Stomach (tissue), 9 donors: ENCODE measurements around the gene UBE2D4. TPM values are rescaled to one million over a fixed set of nuclear protein-coding genes. Genes with fewer than 3 reads are reported as not detected.
"Not testable (repeated sequence)": the region's sequence is repeated elsewhere in the genome, so short reads cannot be mapped to it uniquely, and the experiment has no call there.

Source experiments
- DNase-seq, 2 donors: peaks; one replicate each; pipeline versions ENCODE4 v3.0.0 to v3.0.0-alpha.2; 2013 to 2019
- H3K27ac ChIP-seq, 5 donors: fragments of 200-600 bp in 4 of 5; sonication (generic) in 4 of 5; one replicate each; pipeline ENCODE4 v1.5.1; 2013 to 2019; ENCODE audit warnings: mild to moderate bottlenecking in 1 of 5, moderate library complexity in 1 of 5
- H3K27me3 ChIP-seq, 3 donors: fragments of 200-600 bp; sonication (generic); one replicate each; pipeline ENCODE4 v1.5.1; 2017 to 2019; ENCODE audit warnings: mixed run types in 1 of 3
- H3K36me3 ChIP-seq, 4 donors: fragments of 200-600 bp; sonication (generic); 1 replicate in 3 of 4; 2 replicates in 1 of 4; pipeline ENCODE4 v1.5.1; 2016 to 2019
- H3K4me1 ChIP-seq, 4 donors: fragments of 200-600 bp; sonication (generic); one replicate each; pipeline ENCODE4 v1.5.1; 2016 to 2019
- H3K4me3 ChIP-seq, 4 donors: fragments of 200-600 bp; sonication (generic) in 3 of 4; one replicate each; pipeline ENCODE4 v1.5.1; 2016 to 2019; ENCODE audit warnings: mild to moderate bottlenecking in 1 of 4
- H3K9me3 ChIP-seq, 4 donors: fragments of 200-600 bp; sonication (generic); one replicate each; pipeline ENCODE4 v1.5.1; 2016 to 2019
- CTCF ChIP-seq, 7 experiments: fragments of 450-650 bp in 4 of 7; fragments of 200-600 bp in 3 of 7; sonication (generic) in 3 of 7; IDR thresholded peaks; one replicate each; pipeline ENCODE4 v1.5.1; 2016 to 2019; ENCODE audit warnings: antibody characterized with exemption in 7 of 7, control low read depth in 2 of 7, mild to moderate bottlenecking in 1 of 7
- EP300 ChIP-seq: sonication (generic); formaldehyde crosslinking; IDR thresholded peaks from one replicate; pipeline ENCODE4 v1.6.1; 2017; ENCODE audit warnings: antibody characterized with exemption
- POLR2A ChIP-seq, 4 donors: fragments of 450-650 bp; IDR thresholded peaks; one replicate each; pipeline ENCODE4 v1.6.1; 2016; ENCODE audit warnings: antibody characterized with exemption in 4 of 4, control low read depth in 2 of 4, mild to moderate bottlenecking in 1 of 4, moderate library complexity in 1 of 4
- POLR2AphosphoS5 ChIP-seq, 3 donors: sonication (generic); formaldehyde crosslinking; IDR thresholded peaks; one replicate each; pipeline ENCODE4 v1.6.1; 2016; ENCODE audit warnings: antibody characterized with exemption in 3 of 3
- WGBS, 5 donors: extraction: QIAGEN DNeasy Blood & Tissue Kit in 3 of 5; methylation state at CpG; one replicate each; pipeline versions ENCODE4 v1.1.5 to v1.1.7; 2013 to 2018; 5-methylcytosine and 5-hydroxymethylcytosine counted together
- intact Hi-C: fragments of 100-400 bp; cut with DNase I; formaldehyde crosslinking; loops from one replicate; pipeline ENCODE4 v1.15.1; 2023; ENCODE audit warnings: low total_unique reads
- polyA plus RNA-seq, 3 donors: library from polyadenylated mRNA; stranded (reverse); fragments of 200-250 nt; gene quantifications; one replicate each; pipeline ENCODE4 v1.2.3, GENCODE V29; 2013
- total RNA-seq, 5 donors: library from RNA; depleted of rRNA; stranded (reverse); fragments of >200 nt; gene quantifications; one replicate each; pipeline versions ENCODE4 v1.1.0 to v1.2.3, GENCODE V29; 2014 to 2016
- donor health status: healthy with polysubstance abuse.
- donor health status: Bipolar disorder and iron deficiency.
- donor health status: healthy.

UBE2D4 gene
- total and polyA plus RNA-seq, 8 donors, result 0.58 to 51.8 (median 10.9) TPM; not detected in 1

DNA sequence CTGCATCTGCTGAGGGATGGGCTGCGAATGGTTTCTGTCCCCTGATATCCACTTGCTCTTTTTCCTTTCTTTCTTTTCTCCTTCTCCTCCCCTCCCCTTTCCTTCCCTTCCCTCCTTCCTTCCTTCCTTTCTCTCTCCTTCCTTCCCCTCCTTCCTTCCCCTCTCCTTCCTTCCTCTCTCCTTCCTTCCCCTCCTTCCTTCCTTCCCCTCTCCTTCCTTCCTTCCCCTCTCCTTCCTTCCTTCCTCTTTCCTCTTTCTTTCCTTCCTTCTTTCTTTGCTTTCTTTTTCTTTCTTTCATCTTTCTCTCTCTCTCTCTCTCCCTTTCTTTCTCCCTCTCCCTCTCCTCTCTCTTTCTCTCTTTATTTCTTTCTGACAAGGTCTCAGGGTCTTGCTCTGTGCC lies 51.3 kb downstream of the UBE2D4 start:
- no peaks in the 10 kb centered on the region for H3K9me3 ChIP-seq
- H3K27ac ChIP-seq, result no peak overlapping the region
- no peaks in the 10 kb centered on the region for H3K4me1 ChIP-seq
- no peak for DNase-seq
- no peak for TF ChIP-seq CTCF (IDR thresholded peaks at IDR 0.05)
- no peak for TF ChIP-seq EP300
- no peak for TF ChIP-seq POLR2AphosphoS5 (IDR thresholded peaks at IDR 0.05)
- no peak for TF ChIP-seq POLR2A (IDR thresholded peaks at IDR 0.05)
- WGBS, 5 donors, result 88 to 100% (median 100%) methylated on average over 1 of the region's 1 CpG
- intact Hi-C loops, result no loop called here
- H3K36me3 ChIP-seq, result no peaks in the 10 kb centered on the region
- no peak overlapping the region for H3K4me3 ChIP-seq
- H3K27me3 ChIP-seq, result no peaks in the 10 kb centered on the region

DNA sequence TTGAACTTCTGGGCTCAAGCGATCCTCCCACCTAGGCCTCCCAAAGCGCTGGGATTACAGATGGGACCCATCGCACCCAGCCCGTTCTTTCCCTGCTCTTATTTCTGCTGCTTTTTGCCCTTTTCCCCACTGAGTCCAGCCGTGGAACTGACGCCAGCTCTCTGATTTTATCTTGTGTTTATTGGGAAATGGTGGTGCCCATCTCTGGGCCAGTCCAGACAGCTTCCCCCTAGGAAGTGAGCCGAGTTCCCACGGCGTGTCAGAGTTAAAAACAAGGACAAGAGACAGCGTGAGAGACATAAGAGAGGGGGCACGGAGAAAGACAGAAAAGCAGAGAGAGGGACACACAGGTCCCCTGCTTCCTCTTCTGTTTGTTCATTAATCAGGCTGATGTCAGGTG lies 51.9 kb downstream of the UBE2D4 start:
- H3K9me3 ChIP-seq, H3K4me1 ChIP-seq, H3K4me3 ChIP-seq, DNase-seq, H3K27ac ChIP-seq, H3K27me3 ChIP-seq, intact Hi-C loops, H3K36me3 ChIP-seq: not testable (repeated sequence)
- 82 to 91% (median 84%) methylated on average over 11 of the region's 11 CpGs for WGBS, 5 donors

DNA sequence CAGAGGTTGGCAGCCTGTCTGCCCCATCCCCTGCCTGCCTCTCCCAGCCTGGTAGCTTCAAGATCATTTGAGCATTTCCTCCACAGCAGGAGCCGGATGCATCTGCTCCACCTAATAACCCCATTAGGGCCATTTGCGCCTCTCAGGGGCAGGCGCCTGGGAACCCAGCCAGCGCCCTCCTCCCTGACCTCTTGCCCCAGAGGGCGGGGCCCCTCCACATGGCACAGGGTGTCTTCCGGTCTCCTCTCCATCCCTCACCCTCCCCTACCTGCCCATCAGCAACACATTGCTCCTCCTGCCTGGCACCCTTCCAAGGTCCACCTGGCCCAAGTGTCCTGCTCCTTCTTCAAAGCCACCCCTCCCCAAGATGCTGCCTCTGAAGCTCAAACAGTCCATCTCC lies 56.6 kb downstream of the UBE2D4 start:
- H3K27ac ChIP-seq, DNase-seq, H3K36me3 ChIP-seq, H3K4me3 ChIP-seq, H3K9me3 ChIP-seq, intact Hi-C loops, H3K27me3 ChIP-seq: not testable (repeated sequence)
- peaks cover 0 to 13% (median 9%) of the 10 kb centered on the region in 4 donors for H3K4me1 ChIP-seq
- no CpG with 5 or more reads among the region's 6 CpGs for WGBS, 5 donors

DNA sequence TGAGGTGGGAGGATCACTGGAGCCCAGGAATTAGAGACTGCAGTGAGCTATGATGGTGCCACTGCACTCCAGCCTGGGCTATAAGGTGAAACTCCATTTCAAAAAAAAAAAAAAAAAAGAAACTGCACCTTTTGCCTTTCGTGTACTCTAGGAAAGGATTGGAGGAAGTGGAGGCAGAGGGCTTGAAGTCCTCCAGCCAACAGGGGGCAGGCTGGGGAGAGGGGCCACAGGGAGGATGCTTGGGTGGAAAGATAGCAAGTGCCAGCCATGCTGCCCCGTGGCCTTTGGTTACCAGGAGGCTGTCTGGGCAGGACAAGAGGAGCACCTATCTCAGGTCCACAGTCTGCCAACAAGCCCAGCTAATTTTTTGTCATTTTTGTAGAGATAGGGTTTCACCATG lies 57.5 kb downstream of the UBE2D4 start:
- DNase-seq, H3K27ac ChIP-seq, H3K36me3 ChIP-seq, intact Hi-C loops, H3K4me3 ChIP-seq, H3K9me3 ChIP-seq, H3K27me3 ChIP-seq: not testable (repeated sequence)
- H3K4me1 ChIP-seq, result peaks cover 0 to 13% (median 9%) of the 10 kb centered on the region in 4 donors
- WGBS, 5 donors, result 69 to 100% (median 79%) methylated on average over 1 to 2 of the region's 2 CpGs

GRCh38 chr7:43985904-43986864 lies 59.9 kb downstream of the UBE2D4 start:
- H3K36me3 ChIP-seq, H3K27me3 ChIP-seq, H3K9me3 ChIP-seq, intact Hi-C loops: not testable (repeated sequence)
- TF ChIP-seq CTCF (IDR thresholded peaks at IDR 0.05), result peak in 3 of 7 experiments; percentile 56 to 86 (median 66)
- peak overlapping the region in 2 of 5 donors; percentile 57 to 65 for H3K27ac ChIP-seq
- 11 to 77% (median 21%) methylated on average over 3 to 29 of the region's 33 CpGs for WGBS, 5 donors
- peak; percentile 67 to 77 for DNase-seq
- H3K4me1 ChIP-seq, result peaks cover 0 to 13% (median 9%) of the 10 kb centered on the region in 4 donors
- peak overlapping the region in 3 of 4 donors; percentile 18 to 29 (median 24) for H3K4me3 ChIP-seq

DNA sequence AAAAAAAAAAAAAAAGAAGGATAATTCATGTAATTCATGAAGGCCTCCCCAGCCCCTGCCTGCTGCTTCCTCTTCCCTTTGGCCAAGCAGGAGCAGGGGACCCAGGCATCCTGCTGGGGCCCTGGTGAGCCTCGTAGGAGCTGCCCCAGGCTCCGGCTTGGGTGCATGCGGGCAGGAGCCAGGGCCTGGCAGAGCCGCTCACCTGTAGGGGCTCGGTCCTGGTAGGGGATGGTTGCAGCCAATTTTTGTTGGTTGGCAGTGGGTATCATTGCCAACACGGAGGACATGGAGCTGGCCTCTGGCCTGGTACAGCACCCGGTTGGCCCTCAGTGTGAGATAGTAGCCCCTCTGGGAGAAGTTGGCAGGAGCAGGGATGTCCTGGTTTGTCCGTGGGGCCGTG lies 61.2 kb downstream of the UBE2D4 start:
- H3K9me3 ChIP-seq, H3K36me3 ChIP-seq, DNase-seq, intact Hi-C loops, H3K27me3 ChIP-seq, H3K27ac ChIP-seq, H3K4me3 ChIP-seq: not testable (repeated sequence)
- WGBS, 5 donors, result 84 to 96% (median 87%) methylated on average over 5 to 9 of the region's 9 CpGs
- peaks cover 0 to 13% (median 9%) of the 10 kb centered on the region in 4 donors for H3K4me1 ChIP-seq

- H3K27me3 ChIP-seq, H3K9me3 ChIP-seq, intact Hi-C loops, H3K27ac ChIP-seq, H3K4me3 ChIP-seq, H3K36me3 ChIP-seq: not testable (repeated sequence)
- 58 to 72% (median 64%) methylated on average over 8 to 12 of the region's 12 CpGs for WGBS, 5 donors
- H3K4me1 ChIP-seq, result peaks cover 0 to 13% (median 9%) of the 10 kb centered on the region in 4 donors
- DNase-seq, result peak in 1 of 2 donors; percentile 14
Observed at GRCh38 chr7:43990011-43990585, 63.9 kb downstream of the UBE2D4 start.

DNA sequence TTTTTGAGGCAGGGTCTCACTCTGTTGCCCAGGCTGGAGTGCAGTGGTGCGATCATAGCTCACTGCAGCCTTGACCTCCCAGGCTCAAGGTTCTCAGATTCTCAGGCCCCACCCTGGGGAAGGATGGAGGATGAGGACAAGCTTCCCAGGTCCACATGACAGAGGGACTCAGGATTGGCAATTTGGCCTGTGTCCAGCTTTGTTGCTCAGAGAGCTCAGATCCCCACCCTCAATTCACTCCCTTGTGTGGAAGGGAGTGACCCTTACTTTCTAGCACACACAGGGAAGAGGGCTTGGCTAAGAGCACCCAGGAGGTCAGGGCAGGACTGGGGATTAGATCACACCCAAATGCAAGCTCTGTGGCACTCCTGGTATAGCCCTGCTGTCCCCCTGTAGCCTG lies 64.6 kb downstream of the UBE2D4 start:
- H3K4me3 ChIP-seq, H3K4me1 ChIP-seq, DNase-seq, H3K27me3 ChIP-seq, H3K9me3 ChIP-seq, intact Hi-C loops, H3K36me3 ChIP-seq, H3K27ac ChIP-seq: not testable (repeated sequence)
- WGBS, 5 donors, result 95 to 100% (median 98%) methylated on average over 1 of the region's 1 CpG

GRCh38 chr7:43992896-43993295 lies 66.7 kb downstream of the UBE2D4 start:
- H3K9me3 ChIP-seq, H3K27ac ChIP-seq, H3K4me3 ChIP-seq, H3K27me3 ChIP-seq, H3K4me1 ChIP-seq, intact Hi-C loops, DNase-seq, H3K36me3 ChIP-seq: not testable (repeated sequence)
- 81 to 87% (median 87%) methylated on average over 7 of the region's 7 CpGs for WGBS, 5 donors
